HG02610 (cell line): ENCODE results near the gene AGAP1.

ENCODE experiments used
- ATAC-seq: cut with Tn5 transposase; IDR thresholded peaks from one replicate; pipeline ENCODE4 v1.9.1; 2021; ENCODE audit warnings: mild to moderate bottlenecking, moderate library complexity; ENCODE audit not compliant: unreplicated experiment

The AGAP1 gene

DNA sequence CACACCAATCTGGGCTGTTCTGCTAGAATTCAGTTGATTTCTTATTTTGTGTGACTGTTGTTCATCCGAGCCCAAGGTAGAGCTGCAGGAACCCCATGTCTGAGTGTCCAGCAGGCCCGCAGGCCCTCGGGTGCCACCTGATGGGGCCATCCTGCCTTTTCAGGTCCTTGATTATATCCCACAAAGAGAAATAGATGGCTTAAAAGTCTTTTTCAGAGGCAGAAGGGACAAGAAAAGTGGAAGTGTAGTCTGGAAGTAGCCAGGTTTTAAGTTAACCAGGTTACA, 52.2 kb downstream of the AGAP1 start:
- no peak for ATAC-seq

DNA sequence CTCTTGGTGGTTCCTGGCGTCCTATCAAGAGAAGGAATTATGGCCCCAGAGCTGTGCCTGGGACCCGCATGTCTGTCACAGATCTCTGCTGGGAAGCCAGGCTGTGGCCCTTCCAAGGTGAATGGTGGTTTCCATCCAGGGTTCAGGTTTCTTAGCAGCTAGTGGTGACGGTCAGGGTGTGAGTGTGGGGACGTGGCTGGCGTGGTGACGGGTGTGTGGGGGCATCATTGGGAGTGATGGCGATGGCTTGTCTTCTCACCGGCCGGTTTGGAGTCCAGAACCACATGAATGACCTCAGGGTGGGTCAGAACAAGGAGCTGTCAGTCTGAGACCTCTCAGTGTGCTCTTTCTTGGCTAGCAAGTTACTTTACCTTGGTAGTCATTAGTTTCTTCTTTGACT, 52.6 kb downstream of the AGAP1 start:
- ATAC-seq = no peak

DNA sequence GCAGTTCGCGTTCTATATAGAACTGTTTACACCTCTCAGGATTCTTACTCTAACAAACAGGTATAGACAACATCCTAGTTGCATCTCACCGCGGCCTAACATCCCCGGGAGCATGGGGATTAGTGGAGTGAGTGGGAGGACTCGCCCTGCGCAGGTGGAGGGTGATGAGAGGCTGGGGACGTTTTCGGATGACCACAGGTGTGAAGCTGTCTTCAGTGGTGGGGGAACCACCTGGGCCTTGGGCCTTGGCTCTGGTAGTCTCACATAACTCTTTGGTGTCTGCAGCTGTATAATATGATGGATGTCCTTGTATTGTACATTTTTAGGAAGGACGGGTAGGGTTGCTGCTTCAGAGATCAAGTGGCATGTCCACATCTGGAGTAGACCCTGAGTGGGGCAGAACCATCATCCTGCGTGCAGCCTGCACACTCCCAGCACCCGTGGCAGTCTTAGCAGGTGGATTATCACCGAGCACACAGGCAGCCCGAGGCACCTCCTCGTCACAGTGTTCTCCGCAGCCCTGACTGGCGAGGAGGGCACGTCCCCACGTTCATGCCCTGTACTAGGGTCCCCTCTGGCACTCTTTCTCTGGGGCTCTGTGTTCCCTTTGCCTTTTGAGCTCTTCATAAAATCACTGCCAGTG, 56.0 kb downstream of the AGAP1 start:
- no peak for ATAC-seq

DNA sequence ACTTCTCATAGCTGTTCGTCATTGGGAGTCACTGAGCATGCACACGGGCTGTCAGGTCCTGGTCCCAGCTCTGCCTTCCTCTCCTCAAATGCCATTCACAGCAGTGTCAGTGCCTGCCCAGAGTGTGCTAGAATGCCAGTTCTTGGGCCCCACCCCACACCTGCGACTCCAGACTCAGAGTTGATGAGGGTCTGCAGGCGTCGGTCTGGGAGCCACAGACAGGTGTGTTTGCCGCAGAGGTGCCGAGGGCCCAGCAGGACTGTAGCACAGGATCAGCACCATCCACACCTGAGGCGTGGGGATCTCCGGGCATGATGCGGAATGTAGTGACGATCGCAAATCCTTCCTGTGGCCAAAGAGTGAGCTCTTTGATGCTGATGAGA, 56.5 kb downstream of the AGAP1 start:
- no peak for ATAC-seq

DNA sequence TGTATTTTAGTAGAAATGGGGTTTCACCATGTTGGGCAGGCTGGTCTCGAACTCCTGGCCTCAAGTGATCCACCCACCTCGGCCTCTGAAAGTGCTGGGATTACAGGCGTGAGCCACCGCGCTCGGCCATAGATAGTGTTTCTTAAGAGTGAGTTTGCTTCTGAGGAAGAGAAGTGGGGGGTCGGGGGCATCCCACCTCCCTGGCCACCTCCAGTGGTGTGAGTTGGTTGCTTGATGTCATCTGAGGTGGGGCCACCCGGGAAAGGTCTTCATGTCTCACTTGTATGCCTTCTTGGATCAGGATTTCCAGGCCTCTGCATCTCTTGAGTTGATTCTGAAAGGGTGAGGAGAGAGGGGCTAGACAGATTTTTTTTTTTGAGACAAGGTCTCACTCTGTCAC, 57.1 kb downstream of the AGAP1 start:
- ATAC-seq = no peak

- ATAC-seq = no peak
Measured at GRCh38 chr2:235551965-235552364, 58.1 kb downstream of the AGAP1 start.

DNA sequence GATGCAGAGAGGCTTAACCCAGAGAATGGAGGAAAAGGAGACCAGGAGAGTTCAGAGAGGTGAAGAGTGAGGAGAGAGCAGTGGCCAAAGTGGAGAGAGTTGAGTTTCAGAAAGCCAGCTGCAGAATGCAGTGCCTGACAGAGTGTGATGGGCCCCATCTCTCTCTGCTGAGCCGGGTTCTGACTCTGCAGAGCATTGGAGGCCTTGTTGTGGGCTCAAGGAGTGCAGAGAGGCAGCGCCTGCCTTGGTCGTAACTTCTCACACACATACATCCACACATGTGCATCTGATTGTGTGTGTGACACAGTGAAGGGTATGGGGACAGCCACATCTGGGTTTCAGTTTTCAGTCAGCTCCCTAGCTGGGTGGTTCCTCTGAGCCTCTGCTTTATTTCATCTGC, 58.8 kb downstream of the AGAP1 start:
- ATAC-seq = no peak

- ATAC-seq = no peak
Measured at GRCh38 chr2:235553291-235553690, 59.4 kb downstream of the AGAP1 start.

DNA sequence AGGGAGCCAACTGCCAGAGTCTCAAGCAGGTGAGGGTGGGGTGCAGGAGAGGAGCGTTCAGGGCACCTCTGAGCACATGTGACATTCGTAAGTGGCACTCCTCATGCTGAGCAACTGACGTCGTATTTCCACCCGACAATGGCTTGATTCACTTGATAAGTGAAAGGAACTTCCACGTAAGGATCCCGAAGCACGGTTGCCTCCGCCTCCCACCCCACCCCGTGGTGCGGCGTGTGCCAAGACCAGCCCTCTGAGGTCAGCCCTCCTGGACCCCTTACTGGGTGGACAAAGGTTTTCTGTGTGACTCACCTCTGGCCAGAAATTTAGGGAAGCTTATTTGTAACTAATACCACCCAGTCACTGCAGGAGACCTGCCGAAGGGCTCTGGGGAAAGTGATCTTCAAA, 59.9 kb downstream of the AGAP1 start:
- ATAC-seq = no peak

DNA sequence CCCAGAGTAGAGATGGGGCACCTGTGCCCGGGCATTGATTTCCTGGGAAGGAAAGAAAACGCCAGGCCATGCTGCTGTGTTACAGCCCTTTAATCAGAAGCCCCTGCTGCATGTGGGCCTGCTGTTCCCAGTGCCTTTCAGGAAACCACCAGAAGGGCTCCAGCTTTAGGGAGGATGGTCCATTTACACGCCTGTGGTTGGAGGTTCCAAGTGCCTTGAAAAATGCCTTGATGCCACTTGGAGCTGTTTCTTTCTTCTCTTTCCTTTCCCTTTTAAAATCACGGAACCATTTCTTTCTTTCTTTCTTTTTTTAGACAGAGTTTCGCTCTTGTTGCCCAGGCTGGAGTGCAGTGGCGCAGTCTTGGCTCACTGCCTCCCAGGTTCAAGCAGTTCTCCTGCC, 60.5 kb downstream of the AGAP1 start:
- no peak for ATAC-seq

DNA sequence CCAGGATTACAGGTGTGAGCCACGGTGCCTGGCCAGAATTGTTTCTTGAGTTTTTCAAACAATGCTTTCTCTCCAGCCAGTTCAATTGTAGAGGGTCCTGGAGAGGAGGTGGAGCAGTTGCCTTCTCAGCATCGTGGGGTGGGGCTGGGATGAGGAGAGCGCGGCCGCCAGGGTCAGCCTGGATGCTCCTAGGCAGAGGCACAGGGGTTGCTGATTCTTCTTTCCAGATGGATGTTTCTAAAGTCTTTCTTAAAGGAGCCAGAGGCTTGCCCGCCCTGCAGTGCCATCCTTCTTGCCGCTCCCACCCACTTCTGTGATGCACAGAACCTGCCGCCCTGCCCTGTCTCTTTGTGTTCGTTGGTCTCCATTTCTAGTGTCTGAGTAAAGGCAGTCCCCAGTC, 61.1 kb downstream of the AGAP1 start:
- no peak for ATAC-seq

DNA sequence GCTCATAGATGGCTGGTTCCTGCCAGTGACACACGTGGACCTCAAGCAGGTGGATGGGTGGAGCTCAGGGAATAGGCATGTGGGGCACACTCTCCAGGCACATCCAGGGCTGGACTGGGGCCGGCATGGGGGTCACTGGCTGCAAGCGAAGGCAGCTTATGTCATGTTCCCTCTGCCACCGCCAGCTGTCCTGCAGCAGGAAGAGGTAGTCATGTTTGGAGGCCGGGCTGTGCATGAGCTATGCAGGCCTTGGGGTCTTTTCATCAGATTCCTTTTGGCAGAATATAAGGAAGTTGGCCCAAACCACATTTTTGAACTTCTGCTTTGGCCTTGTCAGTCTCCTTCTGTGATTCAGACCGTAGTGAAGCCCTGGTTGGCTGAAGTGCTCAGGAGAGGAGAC, 61.5 kb downstream of the AGAP1 start:
- no peak for ATAC-seq

DNA sequence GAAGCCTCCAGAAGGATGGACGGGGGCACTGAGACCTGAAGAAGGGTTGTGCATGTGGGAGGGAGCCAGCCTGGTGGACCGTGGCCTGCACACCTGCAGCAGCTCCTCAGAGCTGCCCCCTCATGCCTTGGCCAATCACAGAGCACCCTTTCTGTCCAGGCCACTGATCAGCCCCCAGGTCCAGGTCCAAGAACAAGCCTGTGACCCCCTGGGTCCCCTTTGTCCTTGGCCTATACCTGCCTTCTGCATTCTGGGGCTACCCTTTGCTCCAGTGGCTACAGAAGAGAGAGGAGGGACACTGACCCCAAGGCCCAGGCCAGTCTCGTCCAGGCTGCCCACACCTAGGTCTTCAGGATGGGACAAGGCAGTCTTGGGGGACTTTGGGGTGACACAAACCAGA, 62.2 kb downstream of the AGAP1 start:
- ATAC-seq = no peak

GRCh38 chr2:235556901-235557300, 63.1 kb downstream of the AGAP1 start:
- no peak for ATAC-seq

- no peak for ATAC-seq
Measured at GRCh38 chr2:235557903-235558302, 64.1 kb downstream of the AGAP1 start.

GRCh38 chr2:235558572-235558971, 64.7 kb downstream of the AGAP1 start:
- ATAC-seq = no peak

DNA sequence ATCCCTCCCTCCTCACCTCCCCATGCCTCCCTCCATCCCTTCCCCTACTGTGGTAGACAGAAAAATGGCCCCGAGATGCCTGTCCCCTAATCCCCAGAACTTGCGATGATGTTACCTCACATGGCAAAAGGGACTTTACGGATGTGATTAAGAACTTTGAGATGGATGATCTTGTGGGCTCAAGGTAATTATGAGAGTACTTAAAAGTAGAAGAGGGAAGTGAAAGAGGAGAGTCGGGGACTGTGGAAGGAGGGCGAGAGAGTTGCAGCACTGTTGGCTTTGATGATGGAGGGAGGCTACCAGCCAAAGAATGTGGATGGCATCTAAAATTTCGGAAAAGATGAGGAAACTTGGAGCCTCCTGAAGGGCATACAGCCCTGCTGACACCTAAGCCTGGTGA, 66.5 kb downstream of the AGAP1 start:
- ATAC-seq = no peak

DNA sequence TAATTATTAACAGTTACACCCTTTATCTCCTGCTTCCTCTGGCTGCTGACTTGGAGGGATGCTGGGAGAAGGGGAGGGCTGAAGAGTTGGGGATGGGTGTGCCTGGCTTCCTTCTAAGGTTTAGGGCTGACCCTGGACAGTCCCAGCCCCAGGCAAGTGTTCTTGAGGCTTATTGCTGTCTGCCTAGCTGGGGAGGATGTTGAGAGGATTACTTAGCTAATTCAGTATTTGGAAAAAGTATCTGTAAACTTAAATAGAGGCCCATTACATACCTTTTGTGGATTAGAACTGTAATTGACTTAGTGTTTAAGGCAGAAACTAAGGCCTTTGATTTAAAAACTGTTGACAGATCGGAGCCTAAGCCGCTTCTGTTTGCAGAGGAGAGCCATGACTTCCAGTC, 67.6 kb downstream of the AGAP1 start:
- ATAC-seq = no peak

DNA sequence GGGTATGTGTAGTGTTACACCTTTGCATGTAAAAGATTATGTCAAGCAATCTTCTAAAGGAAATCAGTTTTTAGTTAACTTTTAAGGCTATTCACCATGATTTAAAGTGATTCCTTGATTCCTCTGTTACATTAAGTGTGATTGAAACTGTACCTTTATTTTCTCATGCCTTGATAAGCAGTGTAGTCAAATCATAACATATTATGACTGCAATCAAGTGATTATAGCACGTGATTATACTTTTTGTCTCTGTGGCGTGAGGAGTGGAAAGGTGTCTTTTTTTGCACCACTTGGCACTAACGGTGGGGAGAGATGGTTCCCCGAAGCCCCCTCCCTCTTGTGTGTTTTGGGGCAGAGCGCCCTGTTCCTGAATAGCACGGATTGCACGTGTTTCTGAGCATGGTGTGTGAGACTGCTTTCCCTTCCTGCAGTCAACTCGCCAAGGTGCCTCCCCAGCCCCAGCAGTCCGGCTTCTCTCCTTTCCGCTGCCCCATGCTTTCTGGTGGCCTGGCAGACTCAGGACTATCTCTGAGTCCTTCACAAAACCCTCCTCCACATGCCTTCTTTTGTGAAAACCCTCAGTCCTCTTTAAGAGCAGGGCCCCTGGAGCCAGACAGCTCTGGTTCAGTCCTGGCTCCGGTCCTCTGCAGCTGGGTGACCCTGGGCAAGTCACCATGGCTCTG, 68.4 kb downstream of the AGAP1 start:
- ATAC-seq = no peak

- no peak for ATAC-seq
Measured at GRCh38 chr2:235563056-235563910, 69.4 kb downstream of the AGAP1 start.

- ATAC-seq = no peak
Measured at GRCh38 chr2:235564066-235564465, 70.2 kb downstream of the AGAP1 start.

GRCh38 chr2:235564884-235565530, 71.2 kb downstream of the AGAP1 start:
- ATAC-seq = no peak
